ENCODE data around the gene ITGB4.

Gene ITGB4

GRCh38 chr17:75692976-75693375 is 28.3 kb upstream of the ITGB4 start:
- H3K36me3 Mint-ChIP-seq = peaks cover 4% of the 10 kb centered on the region
- H3K4me1 Mint-ChIP-seq (ENCODE audit: low read depth) = peaks cover 39% of the 10 kb centered on the region
- no peak overlapping the region for H3K27ac Mint-ChIP-seq
- no peaks in the 10 kb centered on the region for H3K9me3 Mint-ChIP-seq (ENCODE audit: low read depth)
- H3K27me3 Mint-ChIP-seq = no peaks in the 10 kb centered on the region
- no peak overlapping the region for H3K4me3 Mint-ChIP-seq

GRCh38 chr17:75693500-75694481 is 27.5 kb upstream of the ITGB4 start:
- H3K4me3 Mint-ChIP-seq = no peak overlapping the region
- H3K27ac Mint-ChIP-seq = no peak overlapping the region
- peaks cover 31% of the 10 kb centered on the region for H3K4me1 Mint-ChIP-seq (ENCODE audit: low read depth)
- no peaks in the 10 kb centered on the region for H3K27me3 Mint-ChIP-seq
- H3K36me3 Mint-ChIP-seq = peaks cover 2% of the 10 kb centered on the region
- no peaks in the 10 kb centered on the region for H3K9me3 Mint-ChIP-seq (ENCODE audit: low read depth)

- Mint-ChIP-seq H3K9me3 (ENCODE audit: low read depth) (no peaks in the 10 kb centered on the region), H3K27ac (no peak overlapping the region), H3K36me3 (peaks cover 4% of the 10 kb centered on the region), H3K27me3 (no peaks in the 10 kb centered on the region), H3K4me3 (no peak overlapping the region), H3K4me1 (ENCODE audit: low read depth) (peaks cover 24% of the 10 kb centered on the region)
Measured at GRCh38 chr17:75694536-75694935, 26.7 kb upstream of the ITGB4 start.

- H3K27me3 Mint-ChIP-seq = no peaks in the 10 kb centered on the region
- H3K36me3 Mint-ChIP-seq = peaks cover 5% of the 10 kb centered on the region
- peaks cover 18% of the 10 kb centered on the region for H3K4me1 Mint-ChIP-seq (ENCODE audit: low read depth)
- H3K27ac Mint-ChIP-seq = no peak overlapping the region
- H3K4me3 Mint-ChIP-seq = no peak overlapping the region
- no peaks in the 10 kb centered on the region for H3K9me3 Mint-ChIP-seq (ENCODE audit: low read depth)
Measured at GRCh38 chr17:75695141-75695829, 26.0 kb upstream of the ITGB4 start.

- Mint-ChIP-seq H3K4me3 (no peak overlapping the region), H3K9me3 (ENCODE audit: low read depth) (no peaks in the 10 kb centered on the region), H3K4me1 (ENCODE audit: low read depth) (peaks cover 12% of the 10 kb centered on the region), H3K27me3 (no peaks in the 10 kb centered on the region), H3K36me3 (peaks cover 5% of the 10 kb centered on the region), H3K27ac (no peak overlapping the region)
Measured at GRCh38 chr17:75695830-75696271, 25.4 kb upstream of the ITGB4 start.

- Mint-ChIP-seq H3K36me3 (peaks cover 8% of the 10 kb centered on the region), H3K4me3 (no peak overlapping the region), H3K9me3 (ENCODE audit: low read depth) (no peaks in the 10 kb centered on the region), H3K27ac (no peak overlapping the region), H3K4me1 (ENCODE audit: low read depth) (no peaks in the 10 kb centered on the region), H3K27me3 (no peaks in the 10 kb centered on the region)
Measured at GRCh38 chr17:75697651-75698291, 23.5 kb upstream of the ITGB4 start.

GRCh38 chr17:75698659-75699058 is 22.6 kb upstream of the ITGB4 start:
- H3K27ac Mint-ChIP-seq = no peak overlapping the region

GRCh38 chr17:75701288-75701687 is 20.0 kb upstream of the ITGB4 start:
- no peaks in the 10 kb centered on the region for H3K27me3 Mint-ChIP-seq
- peaks cover 6% of the 10 kb centered on the region for H3K36me3 Mint-ChIP-seq
- H3K4me1 Mint-ChIP-seq (ENCODE audit: low read depth) = no peaks in the 10 kb centered on the region
- H3K4me3 Mint-ChIP-seq = no peak overlapping the region
- no peaks in the 10 kb centered on the region for H3K9me3 Mint-ChIP-seq (ENCODE audit: low read depth)
- H3K27ac Mint-ChIP-seq = no peak overlapping the region

More at GRCh38 chr17:75698659-75699058, 22.6 kb upstream of the ITGB4 start:
- H3K4me1 Mint-ChIP-seq (ENCODE audit: low read depth) = no peaks in the 10 kb centered on the region
- H3K36me3 Mint-ChIP-seq = peaks cover 8% of the 10 kb centered on the region
- no peak overlapping the region for H3K4me3 Mint-ChIP-seq
- H3K9me3 Mint-ChIP-seq (ENCODE audit: low read depth) = no peaks in the 10 kb centered on the region
- no peaks in the 10 kb centered on the region for H3K27me3 Mint-ChIP-seq

- H3K4me1 Mint-ChIP-seq (ENCODE audit: low read depth) = no peaks in the 10 kb centered on the region
- H3K4me3 Mint-ChIP-seq = no peak overlapping the region
- H3K27me3 Mint-ChIP-seq = no peaks in the 10 kb centered on the region
- no peaks in the 10 kb centered on the region for H3K9me3 Mint-ChIP-seq (ENCODE audit: low read depth)
- H3K36me3 Mint-ChIP-seq = peaks cover 6% of the 10 kb centered on the region
- H3K27ac Mint-ChIP-seq = no peak overlapping the region
Measured at GRCh38 chr17:75703191-75703590, 18.1 kb upstream of the ITGB4 start.

GRCh38 chr17:75703591-75703990 is 17.7 kb upstream of the ITGB4 start:
- H3K36me3 Mint-ChIP-seq = peaks cover 6% of the 10 kb centered on the region
- no peaks in the 10 kb centered on the region for H3K9me3 Mint-ChIP-seq (ENCODE audit: low read depth)
- no peak overlapping the region for H3K4me3 Mint-ChIP-seq
- no peaks in the 10 kb centered on the region for H3K27me3 Mint-ChIP-seq
- no peaks in the 10 kb centered on the region for H3K4me1 Mint-ChIP-seq (ENCODE audit: low read depth)
- H3K27ac Mint-ChIP-seq = no peak overlapping the region

- Mint-ChIP-seq H3K4me3 (no peak overlapping the region), H3K9me3 (ENCODE audit: low read depth) (no peaks in the 10 kb centered on the region), H3K4me1 (ENCODE audit: low read depth) (no peaks in the 10 kb centered on the region), H3K36me3 (peaks cover 3% of the 10 kb centered on the region), H3K27me3 (no peaks in the 10 kb centered on the region), H3K27ac (no peak overlapping the region)
Measured at GRCh38 chr17:75704963-75705875, 16.0 kb upstream of the ITGB4 start.

GRCh38 chr17:75706042-75706728 is 15.1 kb upstream of the ITGB4 start:
- Mint-ChIP-seq H3K4me3 (no peak overlapping the region), H3K27me3 (no peaks in the 10 kb centered on the region), H3K36me3 (peaks cover 3% of the 10 kb centered on the region), H3K4me1 (ENCODE audit: low read depth) (no peaks in the 10 kb centered on the region), H3K27ac (no peak overlapping the region), H3K9me3 (ENCODE audit: low read depth) (no peaks in the 10 kb centered on the region)

GRCh38 chr17:75707079-75707571 is 14.1 kb upstream of the ITGB4 start:
- Mint-ChIP-seq H3K36me3 (no peaks in the 10 kb centered on the region), H3K4me3 (no peak overlapping the region), H3K27ac (no peak overlapping the region), H3K9me3 (ENCODE audit: low read depth) (no peaks in the 10 kb centered on the region), H3K27me3 (no peaks in the 10 kb centered on the region), H3K4me1 (ENCODE audit: low read depth) (no peaks in the 10 kb centered on the region)

Measured in activated naive CD8-positive, alpha-beta T cell (primary cell).